Fibroblast of peridontal ligament (primary cell): ENCODE data around the gene WNK2.

Experiments
- DNase-seq: peaks from one replicate; pipeline ENCODE4 v3.0.0-alpha.2; 2010; ENCODE audit errors: extremely low read depth

Gene WNK2

GRCh38 chr9:93265972-93266371 lies 82.0 kb downstream of the WNK2 start:
- no peak for DNase-seq

- no peak for DNase-seq
Observed at GRCh38 chr9:93266521-93267001, 82.6 kb downstream of the WNK2 start.

- no peak for DNase-seq
Observed at GRCh38 chr9:93267091-93267541, 83.2 kb downstream of the WNK2 start.

- DNase-seq, result no peak
Observed at GRCh38 chr9:93267681-93268505, 84.0 kb downstream of the WNK2 start.

- DNase-seq, result no peak
Observed at GRCh38 chr9:93268551-93269314, 84.8 kb downstream of the WNK2 start.

GRCh38 chr9:93270976-93271375 lies 87.0 kb downstream of the WNK2 start:
- DNase-seq, result no peak

- no peak for DNase-seq
Observed at GRCh38 chr9:93276973-93277372, 93.0 kb downstream of the WNK2 start.

- DNase-seq, result no peak
Observed at GRCh38 chr9:93278144-93278543, 94.2 kb downstream of the WNK2 start.

- DNase-seq, result no peak
Observed at GRCh38 chr9:93280661-93281259, 96.8 kb downstream of the WNK2 start.

GRCh38 chr9:93286252-93287188 lies 102.6 kb downstream of the WNK2 start:
- no peak for DNase-seq

GRCh38 chr9:93287189-93287552 lies 103.2 kb downstream of the WNK2 start:
- DNase-seq, result no peak

- DNase-seq, result no peak
Observed at GRCh38 chr9:93287593-93287992, 103.7 kb downstream of the WNK2 start.

- DNase-seq, result no peak
Observed at GRCh38 chr9:93288341-93288740, 104.4 kb downstream of the WNK2 start.

- no peak for DNase-seq
Observed at GRCh38 chr9:93288891-93289883, 105.2 kb downstream of the WNK2 start.

- no peak for DNase-seq
Observed at GRCh38 chr9:93290495-93291434, 106.8 kb downstream of the WNK2 start.

- DNase-seq, result no peak
Observed at GRCh38 chr9:93291536-93292287, 107.8 kb downstream of the WNK2 start.

- no peak for DNase-seq
Observed at GRCh38 chr9:93292288-93292615, 108.3 kb downstream of the WNK2 start.

GRCh38 chr9:93292664-93293328 lies 108.9 kb downstream of the WNK2 start:
- DNase-seq, result no peak
